ENCODE data around the gene XRCC3.

The XRCC3 gene

DNA sequence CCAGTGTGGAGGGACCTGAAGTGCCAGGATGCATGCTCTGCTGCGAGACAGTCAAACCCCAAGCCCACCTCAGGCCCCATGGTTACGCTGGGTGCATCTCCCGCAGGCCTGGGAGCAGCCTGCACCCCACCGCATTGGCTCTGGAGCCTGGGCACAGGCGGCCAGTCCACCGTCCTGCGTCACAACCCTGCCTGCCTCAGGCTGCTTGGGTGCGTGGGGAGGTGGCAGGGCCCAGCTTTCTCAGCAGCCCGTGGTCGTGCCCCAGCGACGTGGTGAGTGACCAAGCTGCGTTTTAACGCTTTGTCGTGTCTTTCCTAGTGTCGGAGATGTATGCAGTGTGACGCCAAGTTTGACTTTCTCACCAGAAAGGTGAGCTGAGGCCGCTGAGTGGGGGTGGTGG is 11.2 kb upstream of the XRCC3 start:
- peaks cover 28% of the 10 kb centered on the region for H3K36me3 ChIP-seq (ENCODE audit: insufficient read depth, low read length)
- DNase-seq (ENCODE audit: low read depth, low spot score): no peak
- H3K9ac ChIP-seq (ENCODE audit: insufficient read length): no peak overlapping the region
- H3K9me3 ChIP-seq (ENCODE audit: low read depth, low read length): no peaks in the 10 kb centered on the region
- TF ChIP-seq POLR2AphosphoS5 (IDR thresholded peaks at IDR 0.05; ENCODE audit: borderline replicate concordance, low read depth, low read length) (no peak), FOXP2 (optimal IDR thresholded peaks at IDR 0.05; ENCODE audit: control extremely low read depth, extremely low read length, insufficient read depth) (no peak), EZH2 (IDR thresholded peaks at IDR 0.05) (no peak)
- no peak overlapping the region for H3K27ac ChIP-seq
- H3K4me3 ChIP-seq: no peak overlapping the region

DNA sequence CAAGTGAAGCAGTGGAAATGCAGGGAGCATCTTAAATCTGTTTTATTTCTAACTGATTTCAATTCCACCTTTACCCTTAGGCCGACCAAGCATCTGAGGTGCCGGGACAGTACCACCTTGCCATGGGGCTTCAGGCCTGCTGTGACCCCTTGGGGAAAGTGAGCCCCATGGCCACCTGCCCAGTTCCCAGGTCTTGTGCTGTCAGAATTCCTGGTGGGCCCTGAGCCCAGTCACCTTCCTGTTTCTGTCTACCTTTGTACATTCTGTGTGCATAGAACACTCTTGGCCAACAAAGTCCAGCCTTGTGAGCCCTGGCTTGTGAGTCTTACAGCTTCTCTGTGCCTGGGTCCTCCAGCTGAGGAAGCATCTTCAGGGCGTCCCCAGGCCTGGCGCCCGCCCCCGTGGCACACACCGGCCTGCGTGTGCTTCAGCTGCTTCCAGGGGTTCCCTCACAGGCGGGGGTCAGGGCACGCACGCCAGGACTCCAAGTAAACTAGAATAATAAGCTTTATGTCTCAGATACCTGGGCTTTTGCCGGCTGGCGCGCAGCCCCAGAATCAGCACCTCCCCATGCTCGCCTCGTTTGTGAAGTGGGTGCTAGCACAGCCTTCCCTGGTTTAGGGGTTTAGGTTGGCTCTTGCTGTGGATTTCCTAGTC is 10.6 kb upstream of the XRCC3 start:
- no peak for DNase-seq (ENCODE audit: low read depth, low spot score)
- Histone ChIP-seq H3K27ac (no peak overlapping the region), H3K9me3 (ENCODE audit: low read depth, low read length) (no peaks in the 10 kb centered on the region), H3K36me3 (ENCODE audit: insufficient read depth, low read length) (peaks cover 27% of the 10 kb centered on the region), H3K9ac (ENCODE audit: insufficient read length) (no peak overlapping the region), H3K4me3 (no peak overlapping the region)
- TF ChIP-seq FOXP2 (optimal IDR thresholded peaks at IDR 0.05; ENCODE audit: control extremely low read depth, extremely low read length, insufficient read depth): no peak
- TF ChIP-seq POLR2AphosphoS5 (IDR thresholded peaks at IDR 0.05; ENCODE audit: borderline replicate concordance, low read depth, low read length): no peak
- TF ChIP-seq EZH2 (IDR thresholded peaks at IDR 0.05): no peak

DNA sequence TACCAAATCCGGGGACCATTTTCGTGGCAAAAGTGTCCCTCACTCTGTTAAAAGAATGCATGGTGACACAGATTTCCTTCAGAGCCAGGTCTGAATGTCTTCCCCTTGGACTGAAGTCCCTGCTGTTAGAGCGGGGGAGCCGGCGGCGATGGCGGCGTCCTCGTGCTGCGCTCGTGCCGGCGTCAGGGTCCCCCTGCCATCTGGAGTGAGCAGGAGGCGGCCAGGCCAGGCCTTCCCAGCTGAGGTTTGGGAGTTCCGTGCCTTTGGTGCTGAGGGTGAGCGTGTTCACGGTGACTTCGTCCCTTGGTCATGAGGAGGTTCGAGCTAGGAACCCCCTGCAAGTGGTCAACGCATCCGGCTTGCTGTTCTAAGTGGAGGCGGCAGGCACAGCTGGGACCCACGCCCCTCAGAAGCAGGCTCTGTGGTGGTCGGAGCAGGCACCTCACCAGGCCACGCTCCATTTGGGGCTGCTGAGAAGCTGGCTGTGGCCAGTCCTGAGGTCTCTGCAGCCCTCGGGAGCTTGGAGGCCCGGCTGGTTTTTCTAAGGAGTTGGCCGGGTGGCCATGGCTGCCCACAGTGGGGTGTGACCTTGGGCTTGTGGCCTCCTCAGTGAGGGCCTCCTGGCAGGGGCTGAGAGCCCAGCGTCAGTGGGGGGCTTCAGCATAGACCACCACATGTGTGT is 9.9 kb upstream of the XRCC3 start:
- no peak overlapping the region for H3K4me3 ChIP-seq
- H3K27ac ChIP-seq: no peak overlapping the region
- no peak for DNase-seq (ENCODE audit: low read depth, low spot score)
- no peaks in the 10 kb centered on the region for H3K9me3 ChIP-seq (ENCODE audit: low read depth, low read length)
- no peak overlapping the region for H3K9ac ChIP-seq (ENCODE audit: insufficient read length)
- H3K36me3 ChIP-seq (ENCODE audit: insufficient read depth, low read length): peaks cover 24% of the 10 kb centered on the region
- no peak for TF ChIP-seq EZH2 (IDR thresholded peaks at IDR 0.05)

DNA sequence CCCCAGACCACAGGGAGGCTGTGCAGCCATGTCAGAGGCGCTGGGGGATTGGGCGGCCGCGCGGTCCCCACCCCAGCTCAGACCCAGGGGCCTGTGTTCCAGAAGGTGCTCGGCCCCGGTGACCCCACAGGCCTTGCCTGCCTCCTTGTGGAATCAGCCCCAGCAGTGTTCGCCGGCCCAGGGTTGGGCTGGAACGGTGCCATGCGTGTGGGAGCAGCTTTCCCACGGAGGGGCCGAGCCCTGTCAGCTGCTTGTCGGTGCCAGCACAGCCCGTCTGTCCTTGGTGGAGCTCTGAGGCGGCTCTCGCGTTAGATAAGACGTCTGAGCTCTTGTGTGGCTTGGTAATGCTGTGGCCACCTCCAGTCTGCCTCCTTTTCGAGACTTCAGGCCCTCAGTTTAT is 8.9 kb upstream of the XRCC3 start:
- Histone ChIP-seq H3K4me3 (no peak overlapping the region), H3K36me3 (ENCODE audit: insufficient read depth, low read length) (peaks cover 13% of the 10 kb centered on the region), H3K9me3 (ENCODE audit: low read depth, low read length) (no peaks in the 10 kb centered on the region), H3K27ac (no peak overlapping the region), H3K9ac (ENCODE audit: insufficient read length) (no peak overlapping the region)
- DNase-seq (ENCODE audit: low read depth, low spot score): no peak
- no peak for TF ChIP-seq FOXP2 (optimal IDR thresholded peaks at IDR 0.05; ENCODE audit: control extremely low read depth, extremely low read length, insufficient read depth)
- no peak for TF ChIP-seq POLR2AphosphoS5 (IDR thresholded peaks at IDR 0.05; ENCODE audit: borderline replicate concordance, low read depth, low read length)
- no peak for TF ChIP-seq EZH2 (IDR thresholded peaks at IDR 0.05)

DNA sequence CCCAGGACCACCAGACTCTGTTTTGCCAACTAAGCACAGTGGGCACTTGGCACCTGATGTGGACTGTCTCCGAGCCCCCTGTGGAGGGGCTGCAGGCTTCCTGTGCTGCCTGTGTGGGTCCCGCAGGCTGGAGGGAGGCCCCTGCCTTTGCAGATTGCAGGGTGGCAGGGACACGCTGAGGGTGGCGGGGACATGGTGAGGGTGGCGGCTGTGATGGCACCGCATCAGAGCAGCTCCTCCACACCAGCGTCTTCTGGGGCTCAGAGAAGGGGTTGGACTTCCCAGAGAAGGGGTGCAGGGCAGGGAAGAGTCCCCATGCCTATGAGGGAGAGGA is 8.5 kb upstream of the XRCC3 start:
- Histone ChIP-seq H3K4me3 (no peak overlapping the region), H3K27ac (no peak overlapping the region), H3K9me3 (ENCODE audit: low read depth, low read length) (no peaks in the 10 kb centered on the region), H3K9ac (ENCODE audit: insufficient read length) (no peak overlapping the region), H3K36me3 (ENCODE audit: insufficient read depth, low read length) (peaks cover 9% of the 10 kb centered on the region)
- no peak for DNase-seq (ENCODE audit: low read depth, low spot score)
- no peak for TF ChIP-seq FOXP2 (optimal IDR thresholded peaks at IDR 0.05; ENCODE audit: control extremely low read depth, extremely low read length, insufficient read depth)
- no peak for TF ChIP-seq POLR2AphosphoS5 (IDR thresholded peaks at IDR 0.05; ENCODE audit: borderline replicate concordance, low read depth, low read length)
- no peak for TF ChIP-seq EZH2 (IDR thresholded peaks at IDR 0.05)

DNA sequence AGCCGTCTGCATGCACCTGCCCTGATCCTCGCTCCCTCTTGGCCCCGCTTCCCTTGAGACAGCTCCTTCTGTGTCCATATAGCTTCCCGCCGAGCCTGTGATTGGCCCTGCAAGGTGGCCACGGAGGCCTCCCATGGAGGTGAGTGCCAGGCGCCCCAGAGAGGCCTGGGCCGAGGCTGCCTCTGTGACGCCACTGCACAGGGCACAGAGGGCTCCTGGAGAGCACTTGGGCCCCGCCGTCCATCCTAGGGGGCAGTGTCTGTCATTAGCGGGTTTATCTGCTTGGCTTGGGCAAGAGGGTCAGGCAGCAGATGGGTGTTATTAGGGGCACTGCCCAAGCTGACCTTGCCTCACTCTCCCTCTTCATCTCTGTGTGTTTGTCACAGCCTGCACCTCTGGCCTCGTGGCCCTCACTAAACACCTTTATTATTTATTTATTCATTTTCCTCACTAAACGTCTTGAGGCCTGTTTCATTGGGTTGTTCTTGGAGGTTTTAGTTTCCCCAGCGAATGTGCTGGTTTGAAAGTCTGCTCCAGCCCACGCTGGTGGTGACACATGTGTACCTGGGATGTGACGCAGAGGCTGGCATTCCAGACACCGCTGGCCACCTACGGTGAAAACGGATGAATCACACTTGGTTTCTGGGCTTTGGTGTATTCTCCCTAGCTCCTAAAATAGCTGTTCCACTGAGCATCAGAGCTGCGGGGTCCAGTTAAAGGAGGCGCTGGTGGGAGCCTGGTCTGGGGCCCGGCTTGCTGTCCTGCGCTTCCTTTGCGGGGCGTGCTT is 6.3 kb upstream of the XRCC3 start:
- TF ChIP-seq POLR2AphosphoS5 (IDR thresholded peaks at IDR 0.05; ENCODE audit: borderline replicate concordance, low read depth, low read length) (no peak), EZH2 (IDR thresholded peaks at IDR 0.05) (no peak), FOXP2 (optimal IDR thresholded peaks at IDR 0.05; ENCODE audit: control extremely low read depth, extremely low read length, insufficient read depth) (no peak)
- no peak for DNase-seq (ENCODE audit: low read depth, low spot score)
- H3K9me3 ChIP-seq (ENCODE audit: low read depth, low read length): no peaks in the 10 kb centered on the region
- no peak overlapping the region for H3K27ac ChIP-seq
- peaks cover 6% of the 10 kb centered on the region; the same call in 1 of the 2 replicates for H3K36me3 ChIP-seq (ENCODE audit: insufficient read depth, low read length)
- no peak overlapping the region for H3K9ac ChIP-seq (ENCODE audit: insufficient read length)
- no peak overlapping the region for H3K4me3 ChIP-seq

DNA sequence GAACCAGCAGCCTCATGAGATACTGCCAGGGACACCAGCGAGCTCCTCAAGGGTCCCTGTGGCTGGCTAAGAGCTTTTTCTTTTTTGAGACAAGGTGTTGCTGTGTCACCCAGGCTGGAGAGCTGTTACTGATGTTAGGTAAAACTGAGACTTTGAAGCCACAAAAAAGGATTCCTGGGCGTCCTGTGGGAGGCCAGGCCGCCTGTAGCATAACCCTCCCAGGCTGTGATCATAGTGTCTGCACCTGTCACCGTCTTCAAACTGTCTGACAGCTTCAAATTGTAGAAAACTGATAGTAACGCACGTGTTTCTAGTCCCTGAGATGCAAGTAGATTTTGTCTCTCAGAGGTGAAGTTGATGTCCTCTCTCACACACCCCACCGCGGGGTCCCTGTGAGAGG is 4.5 kb upstream of the XRCC3 start:
- Histone ChIP-seq H3K36me3 (ENCODE audit: insufficient read depth, low read length) (peaks cover 6% of the 10 kb centered on the region; the same call in 1 of the 2 replicates), H3K9ac (ENCODE audit: insufficient read length) (no peak overlapping the region), H3K4me3 (no peak overlapping the region), H3K27ac (peak overlapping the region; percentile 26), H3K9me3 (ENCODE audit: low read depth, low read length) (no peaks in the 10 kb centered on the region)
- TF ChIP-seq FOXP2 (optimal IDR thresholded peaks at IDR 0.05; ENCODE audit: control extremely low read depth, extremely low read length, insufficient read depth): no peak
- no peak for TF ChIP-seq EZH2 (IDR thresholded peaks at IDR 0.05)
- no peak for TF ChIP-seq POLR2AphosphoS5 (IDR thresholded peaks at IDR 0.05; ENCODE audit: borderline replicate concordance, low read depth, low read length)
- DNase-seq (ENCODE audit: low read depth, low spot score): no peak

DNA sequence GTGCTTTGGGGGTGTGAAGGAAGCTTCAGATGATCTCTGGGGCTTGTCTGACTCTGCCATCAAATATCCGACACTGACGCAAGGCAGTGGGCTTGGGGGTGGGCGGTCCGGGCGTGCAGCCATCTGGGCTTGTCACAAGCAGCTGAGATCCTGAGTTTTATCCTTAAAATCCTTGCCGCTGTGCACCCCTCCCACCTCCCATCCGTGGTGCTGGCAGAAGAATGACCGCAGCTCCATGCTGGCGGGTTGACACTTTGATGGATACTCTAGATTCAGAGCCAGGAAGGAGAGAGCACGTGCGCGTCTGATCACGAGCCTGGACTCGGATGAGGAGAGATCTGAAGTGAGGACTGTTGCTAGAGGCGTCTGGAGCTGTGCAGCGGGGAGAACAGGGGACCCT is 3.3 kb upstream of the XRCC3 start:
- no peaks in the 10 kb centered on the region for H3K9me3 ChIP-seq (ENCODE audit: low read depth, low read length)
- no peak for DNase-seq (ENCODE audit: low read depth, low spot score)
- no peak overlapping the region for H3K27ac ChIP-seq
- TF ChIP-seq EZH2 (IDR thresholded peaks at IDR 0.05) (no peak), POLR2AphosphoS5 (IDR thresholded peaks at IDR 0.05; ENCODE audit: borderline replicate concordance, low read depth, low read length) (no peak), FOXP2 (optimal IDR thresholded peaks at IDR 0.05; ENCODE audit: control extremely low read depth, extremely low read length, insufficient read depth) (no peak)
- H3K36me3 ChIP-seq (ENCODE audit: insufficient read depth, low read length): peaks cover 6% of the 10 kb centered on the region; the same call in 1 of the 2 replicates
- H3K4me3 ChIP-seq: no peak overlapping the region
- no peak overlapping the region for H3K9ac ChIP-seq (ENCODE audit: insufficient read length)

Measured in SK-N-MC (cell line).